Brain microvascular endothelial cell (primary cell): ENCODE results near the gene NCMAP.
A peak's percentile ranks its signal among the peaks of the same experiment; 100 is the strongest.

Experiments
- DNase-seq: peaks from one replicate; pipeline ENCODE4 v3.0.0-alpha.2; 2020
- H3K27ac ChIP-seq: fragments of 250-450 bp; sonication (Bioruptor Pico); 2 replicates; pipeline ENCODE4 v1.5.1; 2020; ENCODE audit warnings: mild to moderate bottlenecking, moderate library complexity
- H3K27me3 ChIP-seq: fragments of 250-450 bp; sonication (Bioruptor Pico); replicated peaks from 2 replicates; pipeline ENCODE4 v1.5.1; 2020; ENCODE audit warnings: mild to moderate bottlenecking
- H3K36me3 ChIP-seq: fragments of 250-450 bp; sonication (Bioruptor Pico); replicated peaks from 2 replicates; pipeline ENCODE4 v1.5.1; 2020; ENCODE audit warnings: mild to moderate bottlenecking
- H3K4me3 ChIP-seq: 2 replicates; pipeline ENCODE4 v1.5.1; 2011; ENCODE audit warnings: low read depth, mild to moderate bottlenecking, control low read depth, low read length, moderate library complexity
- CTCF ChIP-seq: IDR thresholded peaks from 2 replicates; pipeline ENCODE4 v1.5.1; 2011; ENCODE audit warnings: low read depth, mild to moderate bottlenecking, moderate library complexity, low read length, control low read depth, inconsistent platforms; ENCODE audit errors: missing control alignments
- in situ Hi-C: cut with HindIII; loops from 2 replicates; pipeline ENCODE4 v1.10.0; 2017; ENCODE audit warnings: low sequenced_read_pairs, low pct_ligation_motif_present

Gene NCMAP

DNA sequence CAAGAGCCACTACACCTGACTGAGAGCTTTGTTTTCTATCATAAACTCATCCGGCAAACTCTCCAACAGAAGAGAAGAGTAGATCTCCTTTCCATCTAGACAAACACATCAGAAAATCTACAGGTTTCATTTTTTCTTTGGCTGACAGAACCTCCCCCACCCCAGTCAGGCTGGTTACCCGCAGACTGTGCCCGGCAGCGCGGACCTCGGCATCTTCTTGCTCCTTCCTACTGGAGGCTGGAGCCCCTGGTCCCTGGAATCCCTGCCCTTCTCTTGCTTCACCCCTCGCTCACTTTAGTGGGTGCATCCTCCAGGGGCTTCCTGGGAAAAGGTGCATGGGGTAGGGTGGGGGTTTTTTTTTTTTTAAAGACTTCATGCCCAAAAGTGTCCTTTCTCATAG is 23.0 kb downstream of the NCMAP start:
- H3K27me3 ChIP-seq = no peaks in the 10 kb centered on the region
- no peaks in the 10 kb centered on the region for H3K36me3 ChIP-seq
- TF ChIP-seq CTCF = no peak
- H3K27ac ChIP-seq = no peak overlapping the region
- in situ Hi-C loops = no loop called here
- DNase-seq = no peak
- H3K4me3 ChIP-seq = no peak overlapping the region

DNA sequence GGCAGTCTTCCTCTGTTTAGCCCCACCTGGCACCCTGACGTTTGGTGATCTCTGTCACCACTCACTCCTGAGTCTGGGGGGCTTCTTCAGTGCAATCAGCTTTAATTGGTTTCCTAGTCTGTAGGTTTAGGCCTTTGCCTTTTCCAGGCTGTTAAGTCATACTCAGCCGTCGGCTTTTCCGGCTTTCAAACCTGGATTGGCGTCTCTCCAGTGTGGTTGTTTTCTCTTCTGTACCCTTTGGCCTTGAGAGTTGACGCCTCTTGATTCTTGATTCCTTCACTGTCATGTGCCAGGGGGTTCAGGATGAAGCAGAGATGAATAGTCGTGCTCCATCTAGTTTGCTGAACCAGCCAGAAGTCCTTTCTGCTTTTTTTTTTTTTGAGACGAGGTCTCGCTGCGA is 24.9 kb downstream of the NCMAP start:
- Histone ChIP-seq H3K4me3 (no peak overlapping the region), H3K36me3 (no peaks in the 10 kb centered on the region), H3K27ac (no peak overlapping the region), H3K27me3 (no peaks in the 10 kb centered on the region)
- in situ Hi-C loops = no loop called here
- TF ChIP-seq CTCF = no peak
- no peak for DNase-seq

DNA sequence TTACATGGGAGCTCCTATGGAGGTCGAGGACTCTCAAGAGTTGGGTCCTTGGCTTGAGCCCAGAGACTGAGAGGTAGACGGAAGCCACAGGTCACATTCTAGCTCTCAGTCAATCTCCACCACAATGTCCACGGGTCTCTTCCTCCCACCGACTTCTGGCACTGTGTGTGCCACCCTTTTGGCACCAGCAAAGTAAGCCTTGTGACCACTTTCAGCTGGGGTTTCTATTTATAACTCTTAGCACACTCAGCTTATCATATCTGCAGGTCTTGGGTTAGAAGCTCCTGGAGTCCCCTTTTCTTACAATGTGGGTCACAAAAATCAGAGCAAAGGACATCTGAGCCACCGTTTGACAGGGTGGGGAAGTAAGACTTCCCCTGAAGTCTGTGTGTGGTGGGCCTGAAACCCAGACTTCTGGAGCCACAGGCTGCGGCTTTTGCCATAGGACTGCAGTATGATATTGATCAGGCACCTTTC is 28.3 kb downstream of the NCMAP start:
- in situ Hi-C loops = no loop called here
- Histone ChIP-seq H3K27ac (no peak overlapping the region), H3K4me3 (no peak overlapping the region), H3K36me3 (no peaks in the 10 kb centered on the region), H3K27me3 (no peaks in the 10 kb centered on the region)
- TF ChIP-seq CTCF = no peak
- DNase-seq = no peak

- Histone ChIP-seq H3K36me3 (no peaks in the 10 kb centered on the region), H3K27me3 (no peaks in the 10 kb centered on the region), H3K27ac (no peak overlapping the region), H3K4me3 (no peak overlapping the region)
- in situ Hi-C loops = no loop called here
- no peak for TF ChIP-seq CTCF
- no peak for DNase-seq
Observed at GRCh38 chr1:24586119-24586518, 30.2 kb downstream of the NCMAP start.

GRCh38 chr1:24586970-24587820 is 31.3 kb downstream of the NCMAP start:
- H3K27me3 ChIP-seq = no peaks in the 10 kb centered on the region
- peak; percentile 83 for TF ChIP-seq CTCF
- H3K4me3 ChIP-seq = no peak overlapping the region
- in situ Hi-C loops = no loop called here
- peak; percentile 50 for DNase-seq
- H3K36me3 ChIP-seq = no peaks in the 10 kb centered on the region
- H3K27ac ChIP-seq = no peak overlapping the region
